ENCODE data around the gene MAB21L4. TPM values are rescaled to one million over a fixed set of nuclear protein-coding genes. Genes with fewer than 3 reads are reported as not detected.

Gene MAB21L4
- total RNA-seq, 1 experiment from 2014 or later: 0.21 TPM

GRCh38 chr2:240931319-240931949 is 35.5 kb upstream of the MAB21L4 start:
- in situ Hi-C loops (cut with HindIII; ENCODE audit: low pct_unique_long_range_greater_than_20kb, low sequenced_read_pairs): no loop called here
- no peak for ATAC-seq
- DNase-seq (ENCODE audit: low read depth, low spot score): no peak
- Histone ChIP-seq H3K4me3 (ENCODE audit: low read depth in 2 of 2, low read length in 2 of 2) (no peak overlapping the region), H3K36me3 (ENCODE audit: control insufficient read depth, insufficient read depth, low read length) (no peaks in the 10 kb centered on the region), H3K27me3 (ENCODE audit: control insufficient read depth, insufficient read depth, low read length) (no peaks in the 10 kb centered on the region), H3K4me1 (ENCODE audit: control insufficient read depth, insufficient read depth, low read length) (peaks cover 3% of the 10 kb centered on the region; the same call in 1 of the 2 replicates), H3K9me3 (ENCODE audit: control insufficient read depth, insufficient read depth, low read depth, low read length) (no peaks in the 10 kb centered on the region), H3K27ac (ENCODE audit: low read length) (no peak overlapping the region)
- POLR2A ChIA-PET: no interaction called here
- intact Hi-C loops (cut with micrococcal nuclease; ENCODE audit: unreplicated experiment): no loop called here
- BruUV-seq (replicated peaks): no TSS peak
- no peak for TF ChIP-seq SIN3A (IDR thresholded peaks at IDR 0.05; ENCODE audit: borderline replicate concordance, insufficient read depth, low read depth, low read length)
- TF ChIP-seq, protein P1, sequence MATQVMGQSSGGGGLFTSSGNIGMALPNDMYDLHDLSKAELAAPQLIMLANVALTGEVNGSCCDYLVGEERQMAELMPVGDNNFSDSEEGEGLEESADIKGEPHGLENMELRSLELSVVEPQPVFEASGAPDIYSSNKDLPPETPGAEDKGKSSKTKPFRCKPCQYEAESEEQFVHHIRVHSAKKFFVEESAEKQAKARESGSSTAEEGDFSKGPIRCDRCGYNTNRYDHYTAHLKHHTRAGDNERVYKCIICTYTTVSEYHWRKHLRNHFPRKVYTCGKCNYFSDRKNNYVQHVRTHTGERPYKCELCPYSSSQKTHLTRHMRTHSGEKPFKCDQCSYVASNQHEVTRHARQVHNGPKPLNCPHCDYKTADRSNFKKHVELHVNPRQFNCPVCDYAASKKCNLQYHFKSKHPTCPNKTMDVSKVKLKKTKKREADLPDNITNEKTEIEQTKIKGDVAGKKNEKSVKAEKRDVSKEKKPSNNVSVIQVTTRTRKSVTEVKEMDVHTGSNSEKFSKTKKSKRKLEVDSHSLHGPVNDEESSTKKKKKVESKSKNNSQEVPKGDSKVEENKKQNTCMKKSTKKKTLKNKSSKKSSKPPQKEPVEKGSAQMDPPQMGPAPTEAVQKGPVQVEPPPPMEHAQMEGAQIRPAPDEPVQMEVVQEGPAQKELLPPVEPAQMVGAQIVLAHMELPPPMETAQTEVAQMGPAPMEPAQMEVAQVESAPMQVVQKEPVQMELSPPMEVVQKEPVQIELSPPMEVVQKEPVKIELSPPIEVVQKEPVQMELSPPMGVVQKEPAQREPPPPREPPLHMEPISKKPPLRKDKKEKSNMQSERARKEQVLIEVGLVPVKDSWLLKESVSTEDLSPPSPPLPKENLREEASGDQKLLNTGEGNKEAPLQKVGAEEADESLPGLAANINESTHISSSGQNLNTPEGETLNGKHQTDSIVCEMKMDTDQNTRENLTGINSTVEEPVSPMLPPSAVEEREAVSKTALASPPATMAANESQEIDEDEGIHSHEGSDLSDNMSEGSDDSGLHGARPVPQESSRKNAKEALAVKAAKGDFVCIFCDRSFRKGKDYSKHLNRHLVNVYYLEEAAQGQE (IDR thresholded peaks at IDR 0.05; ENCODE audit: insufficient read depth in 1 of 2, low read depth in 2 of 2, low read length in 1 of 2): no peak
- CTCF ChIA-PET: no interaction called here

- Histone ChIP-seq H3K4me1 (ENCODE audit: control insufficient read depth, insufficient read depth, low read length) (peaks cover 3% of the 10 kb centered on the region; the same call in 1 of the 2 replicates), H3K9me3 (ENCODE audit: control insufficient read depth, insufficient read depth, low read depth, low read length) (no peaks in the 10 kb centered on the region), H3K36me3 (ENCODE audit: control insufficient read depth, insufficient read depth, low read length) (no peaks in the 10 kb centered on the region), H3K27ac (ENCODE audit: low read length) (no peak overlapping the region), H3K27me3 (ENCODE audit: control insufficient read depth, insufficient read depth, low read length) (no peaks in the 10 kb centered on the region), H3K4me3 (ENCODE audit: low read depth in 2 of 2, low read length in 2 of 2) (no peak overlapping the region)
- in situ Hi-C loops (cut with HindIII; ENCODE audit: low pct_unique_long_range_greater_than_20kb, low sequenced_read_pairs) (no loop called here), intact Hi-C loops (cut with micrococcal nuclease; ENCODE audit: unreplicated experiment) (no loop called here)
- ChIA-PET POLR2A (no interaction called here), CTCF (interaction anchor here (0.7 kb wide), 1 partner anchor 12 kb away, joined by 4 read pairs; no protein-coding TSS in a partner anchor)
- DNase-seq (ENCODE audit: low read depth, low spot score) (no peak), ATAC-seq (no peak)
- no TSS peak for BruUV-seq (replicated peaks)
- no peak for TF ChIP-seq TCF7L2 (IDR thresholded peaks at IDR 0.05; ENCODE audit: low read depth, low read length)
Observed at GRCh38 chr2:240930631-240931318, 34.8 kb upstream of the MAB21L4 start.

- CTCF ChIA-PET: interaction anchor here (0.7 kb wide), 1 partner anchor 13 kb away, joined by 4 read pairs; no protein-coding TSS in a partner anchor
- Histone ChIP-seq H3K27ac (ENCODE audit: low read length) (no peak overlapping the region), H3K4me1 (ENCODE audit: control insufficient read depth, insufficient read depth, low read length) (peaks cover 7% of the 10 kb centered on the region; the same call in 1 of the 2 replicates), H3K36me3 (ENCODE audit: control insufficient read depth, insufficient read depth, low read length) (no peaks in the 10 kb centered on the region), H3K9me3 (ENCODE audit: control insufficient read depth, insufficient read depth, low read depth, low read length) (no peaks in the 10 kb centered on the region), H3K27me3 (ENCODE audit: control insufficient read depth, insufficient read depth, low read length) (no peaks in the 10 kb centered on the region), H3K4me3 (ENCODE audit: low read depth in 2 of 2, low read length in 2 of 2) (no peak overlapping the region)
- intact Hi-C loops (cut with micrococcal nuclease; ENCODE audit: unreplicated experiment): no loop called here
- ATAC-seq (no peak), DNase-seq (ENCODE audit: low read depth, low spot score) (no peak)
- no TSS peak for BruUV-seq (replicated peaks)
- in situ Hi-C loops (cut with HindIII; ENCODE audit: low pct_unique_long_range_greater_than_20kb, low sequenced_read_pairs): no loop called here
- no peak for TF ChIP-seq SIN3A (IDR thresholded peaks at IDR 0.05; ENCODE audit: borderline replicate concordance, insufficient read depth, low read depth, low read length)
- no peak for TF ChIP-seq POLR2AphosphoS5 (IDR thresholded peaks at IDR 0.05; ENCODE audit: low read depth, low read length)
- TF ChIP-seq TCF7L2 (IDR thresholded peaks at IDR 0.05; ENCODE audit: low read depth, low read length): no peak
- TF ChIP-seq, protein P1 (IDR thresholded peaks at IDR 0.05; ENCODE audit: insufficient read depth in 1 of 2, low read depth in 2 of 2, low read length in 1 of 2): no peak
- no peak for TF ChIP-seq CTCF (IDR thresholded peaks at IDR 0.05)
- POLR2A ChIA-PET: no interaction called here
Observed at GRCh38 chr2:240930096-240930630, 34.2 kb upstream of the MAB21L4 start.
